Stimulated activated CD8-positive, alpha-beta memory T cell treated with anti-CD3 and anti-CD28 coated beads, Interleukin-2, amount 100 ng/mL, for 1 hour (primary cell): ENCODE data around the gene CCL27.

ENCODE experiments used
- DNase-seq, 2 donors: peaks; one replicate each; pipeline ENCODE4 v3.0.0-alpha.2; 2020; ENCODE audit warnings: low read depth in 2 of 2

The CCL27 gene

DNA sequence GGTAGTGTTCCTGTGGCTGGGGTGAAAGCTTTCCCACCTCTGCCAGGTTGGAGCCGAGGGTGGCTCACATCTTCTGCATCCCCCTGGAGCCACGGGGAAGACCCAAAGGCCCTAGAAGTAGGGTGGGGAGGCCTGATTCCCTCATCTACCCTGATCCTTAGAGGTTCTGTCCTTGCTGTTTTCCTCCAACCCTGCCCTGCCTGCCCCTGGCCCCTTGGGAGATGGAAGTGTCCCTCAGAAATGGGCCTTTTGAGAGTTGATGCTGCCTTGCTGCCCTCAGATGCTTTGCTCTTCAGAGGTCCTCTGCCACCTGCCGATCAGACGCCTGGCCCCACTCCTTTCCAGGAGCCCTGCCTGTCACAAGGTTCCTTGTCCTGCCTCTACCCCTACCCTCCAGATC, 22.4 kb upstream of the CCL27 start:
- no peak for DNase-seq

DNA sequence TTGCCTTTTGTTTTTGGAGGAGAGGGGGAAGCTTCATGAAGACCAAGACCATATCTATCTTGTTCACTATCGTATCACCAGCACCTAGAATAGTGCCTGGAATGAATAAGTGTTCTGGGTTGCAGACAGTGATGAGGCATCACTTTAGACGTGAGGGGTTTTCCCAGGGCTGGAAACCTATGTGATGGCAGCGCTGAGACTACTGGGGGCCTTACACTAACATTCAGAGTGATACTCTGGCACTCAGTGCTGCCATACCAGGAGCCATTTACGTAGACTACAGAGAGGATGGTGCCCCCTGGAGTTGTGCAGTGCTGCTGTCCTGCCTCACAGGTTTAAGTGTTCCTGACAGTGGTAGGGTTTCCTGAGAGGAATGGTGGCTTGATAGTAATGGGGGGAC, 21.7 kb upstream of the CCL27 start:
- no peak for DNase-seq

DNA sequence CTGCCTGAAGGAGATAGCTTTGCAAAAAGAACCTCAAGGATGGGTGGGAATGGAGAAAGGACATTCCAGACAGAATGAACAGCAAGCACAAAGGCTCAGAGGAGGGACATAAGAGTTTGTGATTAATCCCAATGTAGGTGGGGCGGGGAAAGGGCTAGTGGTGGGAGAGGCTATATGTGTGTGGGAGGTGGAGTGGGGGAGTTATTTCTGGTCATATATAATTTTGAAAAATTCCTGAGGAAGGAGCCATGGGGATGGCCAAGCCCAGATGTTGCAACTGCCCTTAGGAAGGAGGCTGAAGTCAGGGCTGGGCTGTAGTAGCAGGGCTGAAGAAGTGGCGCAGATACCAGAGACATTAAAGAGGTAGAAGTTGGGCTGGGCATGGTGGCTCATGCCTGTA, 13.4 kb upstream of the CCL27 start:
- DNase-seq: no peak

DNA sequence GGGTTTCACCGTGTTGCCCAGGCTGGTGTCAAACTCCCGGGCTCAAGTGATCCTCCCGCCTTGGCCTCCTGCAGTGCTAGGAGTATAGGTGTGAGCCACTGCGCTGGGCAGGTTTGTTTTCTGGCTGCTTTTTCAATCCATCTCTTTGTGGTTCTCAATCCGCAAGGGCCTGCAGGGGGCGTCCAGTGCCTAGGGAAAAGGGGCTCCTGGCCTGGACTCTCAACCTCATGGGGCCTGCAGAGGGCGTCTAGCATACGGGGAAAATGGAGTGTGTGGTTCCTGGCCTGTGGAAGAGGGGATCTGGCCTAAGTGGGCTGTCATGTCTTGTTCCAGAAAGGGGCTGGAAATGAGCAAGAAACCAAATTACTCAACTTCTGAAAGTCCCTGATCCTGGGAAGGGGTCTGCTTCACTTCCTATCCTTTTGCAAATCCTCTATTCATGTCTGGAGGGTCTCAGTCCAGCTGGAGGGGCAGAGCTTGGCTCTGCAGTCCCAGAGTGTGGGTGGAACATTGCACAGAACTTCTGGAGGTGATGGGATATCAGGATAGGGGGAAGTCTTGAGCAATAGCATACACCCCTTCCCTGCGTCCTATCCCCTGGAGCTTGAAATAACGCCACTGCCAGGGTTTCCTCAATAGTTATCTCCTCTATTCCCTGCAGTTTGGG, 12.7 kb upstream of the CCL27 start:
- peak in 1 of 2 donors; percentile 33 for DNase-seq

DNA sequence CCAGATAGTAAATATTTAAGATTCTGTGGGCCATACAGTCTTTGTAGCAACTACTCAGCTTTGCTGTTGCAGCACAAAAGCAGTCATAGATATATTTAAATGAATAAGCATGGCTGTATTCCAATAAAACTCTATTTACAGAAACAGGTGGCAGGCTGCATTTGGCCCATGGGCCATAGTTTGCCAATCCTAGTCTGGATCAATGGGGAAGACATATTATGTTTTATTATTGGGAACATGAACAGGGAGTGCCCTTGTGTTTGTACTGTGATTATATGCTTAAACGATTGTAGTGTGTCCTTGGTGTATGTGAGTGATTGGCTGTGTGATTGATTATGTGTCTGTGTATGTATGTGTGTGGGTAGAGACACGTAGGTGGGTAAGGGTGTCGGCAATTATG, 12.0 kb upstream of the CCL27 start:
- DNase-seq: no peak

DNA sequence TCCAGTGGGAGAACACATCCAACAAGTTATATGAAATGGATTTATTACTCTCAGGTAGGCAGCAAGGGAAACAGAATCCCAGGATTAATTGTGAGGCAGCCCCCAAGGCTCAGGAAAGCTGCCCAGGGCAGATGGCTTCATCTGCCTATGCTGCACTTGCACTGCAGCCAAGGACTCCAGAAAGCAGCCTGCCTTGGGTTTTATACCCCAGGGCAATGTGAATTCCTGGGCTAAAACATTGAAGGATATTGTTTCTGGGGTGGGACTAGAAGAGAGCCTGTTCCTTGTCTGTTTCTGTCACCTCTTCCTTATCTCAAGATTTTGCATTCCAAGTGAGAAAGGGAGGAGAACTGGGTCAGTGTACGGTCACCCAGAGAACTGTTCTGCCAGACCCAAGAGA, 8.8 kb upstream of the CCL27 start:
- no peak for DNase-seq

DNA sequence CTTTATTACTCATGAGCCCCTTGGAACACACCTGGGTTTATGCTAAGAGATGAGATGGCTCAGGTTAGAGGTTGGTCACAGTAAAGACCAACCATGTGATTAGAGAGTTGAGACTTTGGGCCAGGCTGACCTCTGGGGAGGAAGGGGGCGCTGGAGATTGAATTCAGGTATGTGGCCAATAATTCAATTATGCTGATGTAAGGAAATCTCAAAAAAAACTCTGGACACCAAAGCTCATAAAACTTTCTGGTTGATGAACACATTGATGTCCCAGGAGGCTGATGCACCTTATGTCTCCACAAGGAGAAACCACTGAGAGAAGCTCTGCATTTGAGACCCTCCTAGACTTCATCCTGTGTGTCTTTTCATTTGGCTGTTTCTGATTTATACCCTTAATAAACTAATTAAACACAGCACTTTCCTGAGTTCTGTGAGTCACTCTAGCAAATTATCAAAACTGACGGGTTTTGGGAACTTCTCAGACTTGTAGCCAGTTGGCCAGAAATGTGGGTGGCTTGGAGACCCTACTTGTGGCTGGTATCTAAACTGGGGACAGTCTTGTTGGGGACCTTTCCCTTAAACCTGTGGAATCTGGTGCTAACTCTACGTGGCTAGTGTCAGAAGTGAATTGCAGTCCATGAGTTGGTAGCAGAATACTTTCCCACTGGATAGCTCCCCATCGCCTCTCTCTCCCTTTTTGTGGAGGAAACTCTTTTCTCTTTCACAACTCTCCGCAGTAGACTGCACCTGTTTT, 7.5 kb upstream of the CCL27 start:
- no peak for DNase-seq

DNA sequence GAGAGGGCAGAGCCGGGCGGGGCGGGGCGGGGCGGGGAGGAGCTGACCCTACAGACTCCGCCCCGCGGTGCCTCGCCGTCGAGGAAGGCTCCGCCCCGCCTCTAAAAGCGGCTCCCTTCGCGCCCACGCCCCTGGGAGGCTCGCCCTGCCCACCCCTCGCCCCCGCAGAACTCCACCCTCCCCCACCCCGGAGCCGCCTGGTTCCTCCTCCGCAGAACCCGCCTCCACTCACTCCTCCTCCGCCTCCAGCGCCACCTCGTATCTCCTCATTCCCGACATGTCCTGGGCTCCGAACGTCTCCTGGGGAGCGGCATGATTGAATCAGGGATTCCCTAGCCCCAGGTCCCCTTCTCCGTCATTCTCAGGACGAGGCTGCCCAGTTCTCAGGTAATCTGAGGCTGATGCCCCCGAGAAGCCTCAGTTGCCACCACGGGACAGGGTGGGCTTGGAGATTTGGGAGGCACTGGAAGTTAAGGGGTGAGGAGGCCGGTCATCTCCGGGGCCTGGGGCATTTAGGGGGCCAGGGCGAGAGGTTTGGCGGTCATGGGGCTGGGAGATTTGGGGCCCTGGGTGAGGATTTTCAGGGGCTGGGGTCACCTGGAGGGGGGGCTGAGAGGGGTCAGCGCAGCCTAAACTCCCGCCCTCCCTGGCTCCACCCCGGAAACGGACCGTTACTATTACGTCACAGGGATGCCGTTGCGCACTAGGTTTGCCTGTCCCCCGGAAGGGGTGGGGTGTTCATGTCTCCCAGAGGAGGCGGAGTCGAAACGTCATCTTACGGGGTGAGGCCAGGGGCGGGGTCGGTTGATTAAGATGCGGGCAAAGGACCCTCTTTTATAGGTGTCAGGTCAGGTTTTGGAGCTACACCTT, 3.2 kb upstream of the CCL27 start:
- DNase-seq: peak; percentile 73 to 87

DNA sequence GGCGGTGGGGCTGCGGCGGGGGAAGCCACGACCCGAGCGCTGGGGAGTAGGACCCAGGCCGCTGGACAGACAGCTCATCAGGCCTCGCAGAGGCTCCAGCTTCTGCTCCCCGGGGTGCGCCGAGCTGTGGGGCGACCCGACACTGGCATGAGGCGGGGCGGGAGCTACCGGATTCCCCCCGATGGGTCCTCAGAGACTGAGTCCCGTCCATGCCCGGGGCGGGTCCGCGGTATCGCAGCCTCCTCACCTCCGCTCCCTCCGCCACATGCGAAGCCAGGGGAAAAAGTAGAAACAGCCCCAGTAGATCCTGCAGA, 2.6 kb upstream of the CCL27 start:
- no peak for DNase-seq

DNA sequence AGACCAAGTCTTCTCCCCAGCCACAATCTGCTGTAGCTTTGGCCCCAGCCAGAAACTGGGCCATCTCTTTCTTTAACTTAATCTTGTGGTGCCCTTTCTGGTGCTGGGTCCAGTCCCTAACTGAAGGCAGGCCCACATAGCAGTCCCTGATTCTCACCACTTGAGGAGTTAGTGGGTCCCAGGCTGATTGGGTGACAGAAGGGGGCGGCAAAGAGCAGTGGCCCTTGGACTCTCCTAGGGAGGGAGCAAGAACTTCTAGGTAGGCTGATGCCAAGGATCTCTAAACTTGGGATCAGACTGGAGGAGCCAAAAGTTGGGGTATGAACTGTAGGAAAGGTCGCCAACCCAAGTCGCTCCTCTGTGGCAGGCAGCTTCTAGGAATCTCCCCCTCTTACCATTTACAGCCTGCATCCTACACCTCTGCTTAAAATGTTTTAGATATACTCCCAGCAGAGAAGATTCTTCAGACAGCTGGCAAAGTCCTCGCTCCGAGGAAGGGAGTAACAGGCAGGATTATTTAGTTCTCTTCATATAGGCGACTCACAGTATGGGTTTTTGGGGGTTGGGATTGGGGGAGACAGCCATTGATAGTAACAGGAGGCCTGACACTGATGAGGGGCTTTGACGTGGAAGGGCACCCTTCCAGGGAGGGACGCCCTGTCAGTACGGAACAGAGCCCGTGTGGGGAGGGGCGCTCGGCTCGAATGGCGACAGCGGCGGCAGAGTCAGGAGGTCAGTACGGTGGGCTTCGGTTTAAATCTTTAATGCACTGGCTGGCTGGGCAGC, 2.0 kb upstream of the CCL27 start:
- DNase-seq: peak in 1 of 2 donors; percentile 57

DNA sequence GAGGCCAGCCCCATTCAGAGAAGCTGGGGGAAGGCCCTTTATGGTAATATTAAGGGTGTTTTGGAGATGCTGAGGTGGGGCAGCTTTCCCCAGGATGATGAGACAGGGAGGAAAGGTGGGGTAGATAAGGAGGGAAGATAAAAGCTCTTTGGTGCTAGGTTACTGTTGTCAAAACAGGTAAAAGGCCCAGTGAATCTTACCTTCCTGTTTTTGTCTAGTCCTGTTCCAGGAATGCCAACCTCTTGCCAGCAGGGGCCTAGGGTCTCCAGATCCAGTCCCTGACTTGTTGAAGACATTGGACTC, 797 bp upstream of the CCL27 start:
- DNase-seq: no peak

DNA sequence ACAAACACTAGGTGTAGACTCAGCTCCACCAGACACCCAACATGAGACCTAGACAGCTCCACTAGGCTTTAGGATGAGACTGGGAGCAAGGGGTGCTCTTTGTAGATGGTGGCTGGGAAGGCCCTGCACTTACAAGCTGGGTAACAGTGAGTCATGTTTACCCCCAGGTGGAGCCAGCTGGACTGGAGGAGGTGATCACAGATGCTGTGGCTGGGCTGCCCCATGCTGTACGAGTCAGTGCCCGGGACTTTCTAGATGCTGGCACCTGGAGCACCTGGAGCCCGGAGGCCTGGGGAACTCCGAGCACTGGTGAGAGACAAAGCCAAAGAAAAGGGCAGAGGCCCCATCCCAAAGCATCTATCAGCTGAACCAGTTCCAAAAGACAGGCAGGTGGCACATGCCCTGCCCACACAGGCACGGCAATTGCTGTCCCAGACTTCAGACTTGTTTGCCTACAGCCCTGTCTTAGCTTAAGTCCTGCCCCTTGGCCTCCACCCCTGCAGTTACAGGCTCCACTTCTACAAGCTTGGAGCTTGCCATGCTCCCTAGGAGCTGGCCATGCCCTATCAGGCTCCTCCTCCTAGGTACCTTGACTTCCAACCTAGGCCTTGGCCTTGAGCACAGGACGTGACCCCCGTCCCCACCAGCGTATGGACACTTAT, 2.7 kb downstream of the CCL27 start:
- DNase-seq: no peak

DNA sequence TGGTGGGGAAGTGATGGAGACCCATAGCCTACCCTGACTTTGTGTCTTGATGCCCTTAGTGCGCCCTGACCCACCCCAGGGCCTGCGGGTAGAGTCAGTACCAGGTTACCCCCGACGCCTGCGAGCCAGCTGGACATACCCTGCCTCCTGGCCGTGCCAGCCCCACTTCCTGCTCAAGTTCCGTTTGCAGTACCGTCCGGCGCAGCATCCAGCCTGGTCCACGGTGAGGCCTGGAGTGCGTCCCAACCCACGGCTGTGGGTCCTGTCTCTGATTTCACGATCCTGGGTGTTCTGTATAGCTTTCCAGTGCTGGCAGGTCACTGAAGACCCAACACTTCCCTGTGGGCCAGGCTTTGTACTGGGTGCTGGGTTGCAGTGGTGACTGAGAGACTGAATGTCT, 4.0 kb downstream of the CCL27 start:
- DNase-seq: no peak

DNA sequence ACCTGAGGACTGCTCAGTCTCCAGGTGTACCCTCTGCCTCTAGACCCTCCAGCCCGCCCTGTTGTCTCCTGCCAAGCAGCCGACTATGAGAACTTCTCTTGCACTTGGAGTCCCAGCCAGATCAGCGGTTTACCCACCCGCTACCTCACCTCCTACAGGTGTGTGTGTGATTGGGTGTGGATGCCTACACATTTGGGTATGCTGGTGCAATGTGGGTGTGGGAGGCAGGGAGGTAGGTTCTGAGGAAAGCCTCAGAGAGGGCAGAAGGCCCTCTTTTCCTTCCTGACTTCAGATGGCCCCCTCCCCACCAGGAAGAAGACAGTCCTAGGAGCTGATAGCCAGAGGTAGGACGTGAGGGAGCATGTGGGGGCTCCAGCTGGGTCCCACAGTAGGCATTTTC, 5.5 kb downstream of the CCL27 start:
- DNase-seq: no peak

DNA sequence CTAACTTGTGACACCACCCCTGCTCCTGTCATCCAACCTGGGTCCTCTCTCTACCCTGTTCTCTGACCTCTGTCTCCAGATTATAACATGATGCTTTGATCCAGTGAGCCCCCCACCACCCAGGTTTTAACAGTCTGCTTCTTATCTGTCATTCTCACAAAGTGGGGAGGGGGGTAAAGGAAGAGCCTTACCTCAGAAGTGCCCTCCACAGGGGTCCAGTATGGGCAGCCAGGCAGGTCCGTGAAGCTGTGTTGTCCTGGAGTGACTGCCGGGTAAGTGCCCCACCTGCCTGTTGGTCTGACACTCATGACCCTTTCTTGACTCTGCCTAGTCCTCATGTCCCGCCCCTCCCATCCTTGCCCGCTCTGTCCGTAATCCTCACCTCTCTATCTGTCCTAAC, 7.1 kb downstream of the CCL27 start:
- DNase-seq: no peak

DNA sequence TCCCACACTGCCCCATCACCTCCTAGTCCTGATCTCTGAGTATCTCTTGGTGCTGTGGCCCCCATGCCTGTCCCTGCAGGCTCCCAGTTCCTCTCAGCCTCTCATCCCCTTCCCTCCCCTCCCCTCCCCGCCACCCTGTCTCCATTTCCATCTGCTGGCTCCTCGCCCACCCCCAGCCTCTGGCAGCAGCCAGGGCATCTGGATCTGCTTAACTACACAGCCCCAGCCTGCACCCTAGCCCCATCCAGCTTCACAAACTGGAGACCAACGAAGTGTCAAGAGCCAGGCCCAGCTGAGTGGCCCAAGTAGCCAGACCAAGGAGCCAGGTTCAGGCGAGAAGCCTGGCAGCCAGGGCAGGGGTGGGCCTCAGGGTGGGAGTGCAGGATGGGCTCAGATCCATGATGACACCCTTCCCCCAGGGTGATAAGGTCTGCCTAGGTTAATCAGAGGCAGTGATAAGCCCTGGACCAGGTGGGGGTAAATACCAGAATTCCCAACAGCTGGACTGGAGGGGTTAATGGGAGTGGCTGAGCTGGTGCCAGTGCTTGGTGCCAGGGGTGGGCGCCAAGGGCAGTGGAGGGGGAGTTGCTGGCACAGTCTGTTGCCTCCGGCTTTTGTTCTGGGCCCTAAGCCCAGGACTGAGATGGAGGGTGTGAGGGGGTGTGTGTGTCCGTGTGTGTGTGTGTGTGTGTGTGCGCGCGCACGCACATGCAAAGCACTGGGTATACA, 8.0 kb downstream of the CCL27 start:
- DNase-seq: no peak

DNA sequence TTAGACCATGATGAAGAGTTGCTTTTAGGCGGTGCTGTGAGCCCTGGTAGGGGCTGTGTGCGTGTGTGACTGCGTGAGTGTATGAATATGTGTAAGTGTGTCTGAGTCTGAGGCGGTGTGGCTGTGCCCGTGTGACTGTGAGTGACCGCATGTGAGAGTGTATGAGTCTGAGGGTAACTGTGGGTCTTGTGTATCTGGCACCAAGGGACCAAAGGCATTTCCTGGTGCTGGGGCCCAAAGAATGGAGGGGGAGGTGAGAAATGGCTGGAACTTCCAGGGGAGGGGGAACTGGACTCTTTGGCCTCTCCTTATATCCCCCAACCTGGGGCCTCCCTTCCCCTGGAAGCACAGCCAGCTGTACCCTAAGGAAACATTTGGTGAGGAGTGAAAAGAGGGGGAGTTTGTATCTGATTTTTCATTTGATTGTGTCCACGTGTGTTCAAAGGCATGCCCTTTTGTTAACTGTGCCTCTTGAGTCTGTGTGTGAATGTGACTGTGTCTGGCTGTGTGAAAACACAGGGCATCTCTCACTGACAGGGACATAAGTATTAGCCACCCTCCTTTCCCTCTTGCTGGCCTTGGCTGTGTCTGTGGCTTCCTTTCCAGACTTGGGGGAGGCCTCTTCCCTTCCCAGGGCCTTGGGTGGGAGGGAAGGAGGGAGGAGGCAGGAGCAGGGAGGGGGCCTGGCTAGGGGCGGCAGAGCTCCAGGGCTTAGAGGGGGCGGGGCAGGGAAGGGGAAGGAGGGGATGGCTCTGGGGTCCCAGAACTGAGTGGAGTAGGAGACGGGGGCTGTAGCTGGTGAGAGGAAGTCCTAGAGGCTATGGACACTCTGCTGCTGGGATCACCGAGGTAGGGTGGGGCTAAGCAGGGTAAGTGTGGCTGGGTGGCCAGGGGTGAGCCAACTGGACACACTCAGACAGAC, 9.0 kb downstream of the CCL27 start:
- DNase-seq: no peak

DNA sequence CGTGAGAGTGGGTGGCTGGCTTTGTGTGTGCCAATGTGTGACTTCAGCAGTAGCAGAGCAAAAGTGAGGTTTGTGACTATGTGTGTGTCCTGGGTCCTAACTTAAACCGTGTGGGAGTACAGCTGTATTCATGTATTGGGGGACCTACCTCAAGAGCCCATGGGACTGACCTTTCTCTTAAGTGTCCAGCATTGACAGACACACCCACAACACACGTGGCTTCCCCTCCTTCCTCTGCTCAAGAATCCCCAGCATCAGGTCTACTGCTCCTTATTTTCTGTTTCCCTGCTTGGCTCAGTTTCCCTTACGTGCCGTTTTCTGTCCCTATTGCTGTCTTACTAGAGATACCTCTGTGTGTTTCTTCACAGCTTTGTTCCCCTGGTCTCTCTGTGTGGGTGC, 9.9 kb downstream of the CCL27 start:
- DNase-seq: no peak

DNA sequence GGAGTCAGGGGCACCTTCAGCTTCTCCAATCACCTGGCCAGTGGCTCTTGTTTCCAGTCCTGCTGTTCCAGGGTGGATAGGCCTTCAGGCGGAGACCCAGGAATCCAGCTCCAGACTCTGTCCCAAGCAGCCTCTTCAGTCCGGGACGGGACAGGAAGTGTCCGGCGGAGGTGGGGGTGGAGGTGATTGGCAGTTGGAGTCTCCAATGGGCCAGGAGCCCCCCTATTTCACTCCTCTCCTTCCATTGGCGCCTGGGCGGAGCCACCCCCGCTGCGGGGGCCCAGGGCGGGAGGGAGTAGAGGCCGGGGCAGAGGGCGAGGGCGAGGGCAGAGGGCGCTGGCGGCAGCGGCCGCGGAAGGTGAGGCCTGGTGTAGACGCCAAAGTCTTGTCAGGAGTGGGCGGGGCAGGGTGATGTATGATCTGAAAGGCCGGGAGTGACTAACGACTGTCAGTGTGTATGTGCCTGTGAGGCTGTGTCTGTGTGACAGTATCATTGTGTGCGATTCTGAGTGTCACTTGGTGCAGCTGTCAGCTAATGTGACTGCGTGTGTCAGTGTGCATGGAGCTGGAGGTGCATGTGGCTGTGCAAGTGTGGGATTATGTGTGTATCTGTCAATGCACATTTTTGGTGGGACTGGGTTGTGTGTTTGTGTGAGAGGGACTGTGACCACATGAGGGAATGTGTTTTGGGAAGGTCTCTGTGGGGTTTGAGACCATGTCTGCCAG, 10.4 kb downstream of the CCL27 start, which contains the start of gene IL11RA:
Gene IL11RA, plus strand, starts transcription at position 310 of the 726 bp plus-strand sequence. CDS start 3,033 bp downstream, outside the sequence.
- DNase-seq: no peak
